ENCODE measurements around the gene MYBPH. TPM values are rescaled to one million over a fixed set of nuclear protein-coding genes. Genes with fewer than 3 reads are reported as not detected.

MYBPH gene
- total RNA-seq, 2 donors from 2014 or later = not detected

DNA sequence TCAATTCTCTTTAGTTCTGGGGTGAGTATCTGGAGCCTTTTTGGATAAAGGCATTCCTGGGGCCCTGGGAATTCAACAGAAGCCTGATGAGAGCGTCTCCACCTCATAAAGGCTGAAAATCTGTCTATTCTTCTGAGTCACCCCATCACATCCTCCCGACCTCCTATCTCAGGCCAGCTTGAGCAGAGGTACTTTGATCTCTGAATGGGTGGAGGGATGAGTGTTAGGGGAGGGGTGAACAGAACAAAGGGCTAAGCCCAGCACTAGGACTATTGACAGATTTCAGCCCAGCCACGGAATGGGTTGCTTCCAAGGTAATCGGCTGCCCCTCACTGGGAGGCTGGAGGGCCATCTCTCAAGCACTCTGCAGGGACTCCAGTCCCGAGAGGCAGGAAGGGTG is 2.5 kb upstream of the MYBPH start:
- Mint-ChIP-seq H3K27ac (peak overlapping the region; percentile 56), H3K36me3 (ENCODE audit: low read depth) (no peaks in the 10 kb centered on the region), H3K9me3 (no peaks in the 10 kb centered on the region), H3K4me1 (peaks cover 43% of the 10 kb centered on the region), H3K4me3 (peak overlapping the region; percentile 18), H3K27me3 (ENCODE audit: insufficient read depth) (no peaks in the 10 kb centered on the region)
- TF ChIP-seq, protein P1, sequence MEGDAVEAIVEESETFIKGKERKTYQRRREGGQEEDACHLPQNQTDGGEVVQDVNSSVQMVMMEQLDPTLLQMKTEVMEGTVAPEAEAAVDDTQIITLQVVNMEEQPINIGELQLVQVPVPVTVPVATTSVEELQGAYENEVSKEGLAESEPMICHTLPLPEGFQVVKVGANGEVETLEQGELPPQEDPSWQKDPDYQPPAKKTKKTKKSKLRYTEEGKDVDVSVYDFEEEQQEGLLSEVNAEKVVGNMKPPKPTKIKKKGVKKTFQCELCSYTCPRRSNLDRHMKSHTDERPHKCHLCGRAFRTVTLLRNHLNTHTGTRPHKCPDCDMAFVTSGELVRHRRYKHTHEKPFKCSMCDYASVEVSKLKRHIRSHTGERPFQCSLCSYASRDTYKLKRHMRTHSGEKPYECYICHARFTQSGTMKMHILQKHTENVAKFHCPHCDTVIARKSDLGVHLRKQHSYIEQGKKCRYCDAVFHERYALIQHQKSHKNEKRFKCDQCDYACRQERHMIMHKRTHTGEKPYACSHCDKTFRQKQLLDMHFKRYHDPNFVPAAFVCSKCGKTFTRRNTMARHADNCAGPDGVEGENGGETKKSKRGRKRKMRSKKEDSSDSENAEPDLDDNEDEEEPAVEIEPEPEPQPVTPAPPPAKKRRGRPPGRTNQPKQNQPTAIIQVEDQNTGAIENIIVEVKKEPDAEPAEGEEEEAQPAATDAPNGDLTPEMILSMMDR (conservative IDR thresholded peaks at IDR 0.05) = no peak
- WGBS, 2 experiments (ENCODE audit: insufficient coverage in 1 of 2, insufficient read length in 1 of 2) = 9 to 17% methylated on average over 2 to 5 of the region's 5 CpGs
- Histone ChIP-seq H3K4me1 (ENCODE audit: control insufficient read depth, insufficient read depth, low read length) (peaks cover 20% of the 10 kb centered on the region), H3K9ac (ENCODE audit: extremely low read depth, low read length, poor library complexity, severe bottlenecking) (no peak overlapping the region), H3K27ac (ENCODE audit: low read depth, low read length) (no peak overlapping the region), H3K4me3 (ENCODE audit: low read length) (no peak overlapping the region), H3K9me3 (ENCODE audit: control insufficient read depth, low read length) (no peaks in the 10 kb centered on the region), H3K36me3 (ENCODE audit: control insufficient read depth, insufficient read depth, low read length) (no peaks in the 10 kb centered on the region), H3K27me3 (ENCODE audit: control insufficient read depth, insufficient read depth, low read length, poor library complexity, severe bottlenecking) (no peaks in the 10 kb centered on the region)
- peak; percentile 91 for DNase-seq

DNA sequence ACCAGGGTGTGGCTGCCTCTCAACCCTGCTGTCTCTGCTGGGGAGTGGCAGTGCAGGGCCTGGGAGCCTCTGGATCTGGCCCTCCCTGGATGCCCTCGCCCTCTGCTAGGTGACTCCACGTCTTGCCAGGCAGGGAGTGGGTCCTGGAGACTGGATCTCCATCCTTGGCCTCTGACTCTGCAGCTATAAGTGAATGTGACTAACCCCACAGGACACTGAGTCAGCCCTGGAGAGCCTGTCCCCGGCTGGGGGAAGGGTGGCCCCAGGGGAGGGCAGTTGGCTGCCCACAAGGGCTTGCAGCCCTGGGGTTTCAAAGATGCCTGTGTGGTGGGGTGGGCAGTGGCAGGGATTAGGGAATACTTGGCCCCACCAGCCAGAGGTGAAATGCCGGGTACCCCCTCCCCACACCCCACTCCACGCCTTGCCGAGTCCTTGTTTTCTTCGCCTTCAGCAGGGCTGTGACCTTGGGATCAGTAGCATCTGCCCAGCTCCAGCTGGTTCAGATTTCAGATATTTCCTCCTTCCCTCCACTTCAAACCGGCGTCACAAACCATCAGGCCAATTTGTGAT is 1.9 kb upstream of the MYBPH start:
- Histone ChIP-seq H3K9ac (ENCODE audit: extremely low read depth, low read length, poor library complexity, severe bottlenecking) (no peak overlapping the region), H3K4me1 (ENCODE audit: control insufficient read depth, insufficient read depth, low read length) (peaks cover 21% of the 10 kb centered on the region), H3K27me3 (ENCODE audit: control insufficient read depth, insufficient read depth, low read length, poor library complexity, severe bottlenecking) (no peaks in the 10 kb centered on the region), H3K36me3 (ENCODE audit: control insufficient read depth, insufficient read depth, low read length) (no peaks in the 10 kb centered on the region), H3K9me3 (ENCODE audit: control insufficient read depth, low read length) (no peaks in the 10 kb centered on the region), H3K27ac (ENCODE audit: low read depth, low read length) (no peak overlapping the region), H3K4me3 (ENCODE audit: low read length) (no peak overlapping the region)
- Mint-ChIP-seq H3K9me3 (no peaks in the 10 kb centered on the region), H3K27ac (peak overlapping the region; percentile 56), H3K4me3 (no peak overlapping the region), H3K36me3 (ENCODE audit: low read depth) (no peaks in the 10 kb centered on the region), H3K4me1 (peaks cover 45% of the 10 kb centered on the region), H3K27me3 (ENCODE audit: insufficient read depth) (no peaks in the 10 kb centered on the region)
- peak; percentile 71 for DNase-seq
- TF ChIP-seq, protein P1 (conservative IDR thresholded peaks at IDR 0.05) = no peak
- 52 to 67% methylated on average over 3 to 9 of the region's 9 CpGs for WGBS, 2 experiments (ENCODE audit: insufficient coverage in 1 of 2, insufficient read length in 1 of 2)

DNA sequence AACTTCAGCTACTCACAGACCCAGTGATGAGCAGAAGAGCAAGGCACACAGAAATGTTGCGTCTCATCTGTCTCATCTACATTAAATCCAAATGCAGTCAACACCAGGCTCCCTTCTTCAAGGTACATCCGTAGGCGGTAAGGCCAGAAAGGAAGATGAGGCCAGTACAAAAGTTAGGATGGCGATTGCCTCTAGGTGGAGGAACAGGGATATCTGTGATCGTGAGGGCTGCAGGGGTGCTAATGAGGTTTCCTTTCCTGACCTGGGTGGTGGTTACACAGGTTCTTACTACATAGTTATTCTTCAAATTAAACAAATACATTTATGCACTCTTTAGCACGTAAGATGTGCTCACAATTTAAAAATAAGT is 1.4 kb upstream of the MYBPH start:
- no peaks in the 10 kb centered on the region for H3K27me3 Mint-ChIP-seq (ENCODE audit: insufficient read depth)
- Histone ChIP-seq H3K9me3 (ENCODE audit: control insufficient read depth, low read length) (no peaks in the 10 kb centered on the region), H3K4me3 (ENCODE audit: low read length) (no peak overlapping the region), H3K36me3 (ENCODE audit: control insufficient read depth, insufficient read depth, low read length) (no peaks in the 10 kb centered on the region), H3K4me1 (ENCODE audit: control insufficient read depth, insufficient read depth, low read length) (peaks cover 19% of the 10 kb centered on the region), H3K27me3 (ENCODE audit: control insufficient read depth, insufficient read depth, low read length, poor library complexity, severe bottlenecking) (no peaks in the 10 kb centered on the region), H3K27ac (ENCODE audit: low read depth, low read length) (no peak overlapping the region), H3K9ac (ENCODE audit: extremely low read depth, low read length, poor library complexity, severe bottlenecking) (no peak overlapping the region)
- no peak overlapping the region for H3K27ac Mint-ChIP-seq
- H3K36me3 Mint-ChIP-seq (ENCODE audit: low read depth) = no peaks in the 10 kb centered on the region
- no peaks in the 10 kb centered on the region for H3K9me3 Mint-ChIP-seq
- DNase-seq = no peak
- 78 to 100% methylated on average over 1 to 6 of the region's 6 CpGs for WGBS, 2 experiments (ENCODE audit: insufficient coverage in 1 of 2, insufficient read length in 1 of 2)
- H3K4me1 Mint-ChIP-seq = peaks cover 46% of the 10 kb centered on the region
- TF ChIP-seq, protein P1 (conservative IDR thresholded peaks at IDR 0.05) = peak; percentile 49
- H3K4me3 Mint-ChIP-seq = no peak overlapping the region

Measured in endodermal cell (in vitro differentiated cells).